H1 (cell line): ENCODE measurements around the gene ATF7. TPM values are rescaled to one million over a fixed set of nuclear protein-coding genes. Genes with fewer than 3 reads are reported as not detected.

Experiments
- CBX5 ChIP-seq: fragments of 300-800, 300-1000 bp; sonication (generic); IDR thresholded peaks from 2 replicates; pipeline ENCODE4 v1.7.1; 2016; ENCODE audit warnings: antibody characterized with exemption, low read length, low read depth
- NANOG ChIP-seq: IDR thresholded peaks from 2 replicates; pipeline ENCODE4 v1.6.1; 2011; ENCODE audit warnings: low read length, low read depth, mild to moderate bottlenecking, inconsistent platforms; ENCODE audit not compliant: insufficient read depth, poor library complexity, severe bottlenecking
- polyA plus RNA-seq, 7 experiments: library from polyadenylated mRNA; depleted of rRNA in 3 of 7; stranded (reverse) in 5 of 7; unstranded in 2 of 7; fragments of >200 nt in 5 of 7; fragments of 200-250 nt in 2 of 7; gene quantifications; 1 replicate in 5 of 7; 2 replicates in 1 of 7; 4 replicates in 1 of 7; pipeline versions ENCODE4 v1.2.1 to v1.2.3, GENCODE V29; 2011 to 2013; ENCODE audit warnings: missing spikeins in 2 of 7, mixed read lengths in 2 of 7
- total RNA-seq: library from RNA; stranded (reverse); fragmentation: NEBNext Ultra II Directional; extraction: Animal tissue kit (Norgen Biotek cat#: 25700); gene quantifications from 2 replicates; pipeline ENCODE4 v1.2.1, GENCODE V29; 2021

Gene ATF7
- total and polyA plus RNA-seq, 2 of the 8 experiments (the other 6 are each of a cell fraction or from before 2014, with no cell fraction given), result 10.1 to 16.6 TPM

- TF ChIP-seq CBX5, result no peak
- no peak for TF ChIP-seq NANOG
- TF ChIP-seq, all 59 proteins: peak for 0
Measured at GRCh38 chr12:53612978-53613377, 13.2 kb downstream of the ATF7 start (continued).
